ENCODE data around the gene SORBS2.

SORBS2 gene

DNA sequence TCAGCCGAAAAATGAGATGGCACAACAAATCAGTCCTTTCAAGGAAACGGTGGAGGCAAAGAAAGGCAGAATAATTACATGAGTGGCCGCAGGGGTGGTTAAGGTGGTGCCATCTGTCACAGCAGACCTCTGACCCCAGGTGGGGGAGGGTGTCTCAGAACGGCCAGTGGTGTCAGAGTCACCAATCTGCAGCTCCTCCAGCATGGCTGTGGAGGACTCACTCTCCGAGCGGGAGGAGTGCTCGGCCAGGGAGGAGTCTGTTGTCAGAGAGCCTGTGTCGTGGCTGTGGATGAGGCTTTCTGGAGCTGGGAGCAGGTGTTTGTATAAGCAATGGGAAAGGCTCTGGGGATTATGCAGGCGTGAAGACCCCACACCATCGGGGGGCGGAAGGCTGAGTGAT is 146.3 kb downstream of the SORBS2 start:
- no peak for DNase-seq

DNA sequence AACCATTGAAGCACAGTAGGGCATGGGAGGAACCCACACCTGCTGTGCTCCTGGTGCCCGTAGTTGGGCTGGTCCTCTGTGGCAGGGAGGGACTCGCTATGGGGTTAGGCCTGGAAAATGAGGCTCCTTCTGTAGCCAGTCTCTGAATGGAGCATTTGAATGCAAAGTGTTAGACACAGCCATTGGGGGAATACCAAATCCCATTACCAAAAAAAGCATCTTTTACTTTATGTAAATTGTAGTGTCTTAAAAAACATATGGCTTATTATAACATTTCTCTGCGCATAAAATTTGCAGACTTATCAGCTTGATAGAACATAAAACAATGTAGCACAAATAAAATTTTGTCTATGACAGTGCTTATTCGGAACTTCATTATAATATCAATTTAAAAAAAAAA is 147.5 kb downstream of the SORBS2 start:
- DNase-seq: no peak

DNA sequence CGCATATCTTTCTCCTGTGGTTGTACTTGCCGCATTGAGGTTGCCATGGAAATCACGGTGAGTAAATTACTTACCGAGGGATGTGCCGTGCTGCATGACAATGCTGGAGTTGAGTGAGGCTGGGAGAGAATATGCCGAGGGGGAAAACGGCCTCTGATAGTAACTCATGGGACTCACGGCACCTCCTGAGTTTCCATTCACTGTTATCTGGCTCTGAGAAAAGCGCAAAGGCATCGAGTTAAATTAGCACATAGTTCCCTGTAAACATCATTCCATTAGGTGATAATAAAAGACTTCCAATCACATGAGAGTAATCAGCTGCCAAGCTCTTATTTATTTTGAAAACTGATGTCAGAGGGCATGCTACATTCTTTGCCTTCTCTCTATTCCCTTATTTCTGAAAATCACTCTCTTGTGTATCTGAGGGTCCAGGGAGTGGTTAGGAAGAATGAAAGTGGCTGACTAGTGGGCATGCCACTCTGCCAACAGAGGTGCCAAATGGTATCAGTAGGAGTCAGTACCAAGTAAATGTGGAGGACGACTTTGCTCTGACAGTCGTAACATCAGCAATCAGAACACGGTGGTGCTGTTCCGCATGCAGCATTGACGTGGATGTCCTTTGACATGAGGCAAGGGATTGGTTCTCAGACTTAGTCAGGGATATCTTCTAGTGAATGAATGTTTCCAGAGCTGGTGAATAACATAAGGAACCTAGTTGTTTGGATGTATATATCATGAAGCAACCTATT is 149.8 kb downstream of the SORBS2 start:
- no peak for DNase-seq

DNA sequence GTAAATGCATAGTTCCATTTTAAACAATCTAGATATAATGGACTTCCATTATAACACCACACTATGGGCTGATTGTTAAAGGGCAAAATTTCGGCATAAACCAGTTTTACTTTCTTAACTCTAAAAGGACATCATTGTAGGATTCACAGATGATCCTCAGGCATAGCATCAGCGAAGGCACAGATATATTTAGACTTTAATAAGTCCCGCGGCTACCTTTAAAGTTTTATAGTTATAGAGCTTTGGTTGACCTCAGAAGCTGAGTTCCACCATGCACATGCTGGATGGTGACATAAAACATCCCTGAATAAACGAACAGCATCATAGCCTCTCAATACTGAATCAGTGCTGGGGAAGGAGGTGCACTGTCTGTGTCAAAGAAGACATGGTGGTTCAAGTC is 151.7 kb downstream of the SORBS2 start:
- DNase-seq: no peak

DNA sequence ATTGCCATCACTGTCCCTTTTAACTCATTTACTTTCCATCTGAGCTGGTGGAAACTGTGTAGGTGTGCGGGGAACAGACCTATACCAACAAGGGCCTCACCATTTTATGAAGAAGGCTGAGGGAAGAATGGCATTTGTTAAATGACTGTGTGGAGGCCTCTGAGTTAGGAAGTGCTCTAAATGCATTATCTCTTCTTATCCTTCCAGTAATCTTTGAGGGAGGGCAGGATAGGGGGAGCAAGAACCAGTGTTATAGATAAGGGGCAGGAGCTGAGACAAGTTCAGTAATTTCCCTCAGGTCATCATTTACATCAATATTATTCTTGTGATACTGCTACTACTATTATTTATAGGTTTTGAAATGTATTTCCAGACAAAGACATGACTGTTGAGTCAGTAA is 154.3 kb downstream of the SORBS2 start:
- DNase-seq: no peak

DNA sequence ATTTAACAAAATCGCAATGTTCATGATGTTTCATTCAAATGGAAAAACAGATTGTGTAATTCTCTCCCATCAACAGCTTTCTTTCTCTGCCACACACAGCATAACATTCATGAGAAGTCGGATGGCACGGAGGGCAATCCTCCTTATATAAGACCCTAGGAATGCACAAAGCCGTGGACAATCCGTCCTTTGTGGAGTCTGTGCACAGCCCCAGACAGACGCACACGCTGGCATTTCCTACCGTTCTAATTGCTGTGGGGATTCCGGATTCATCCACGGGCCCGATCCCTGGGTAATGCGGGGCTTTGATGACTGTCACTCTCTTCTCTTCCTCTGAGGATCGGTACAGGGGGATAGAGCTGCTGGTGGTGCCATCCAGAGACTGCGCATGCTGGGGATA is 154.8 kb downstream of the SORBS2 start:
- DNase-seq: no peak

DNA sequence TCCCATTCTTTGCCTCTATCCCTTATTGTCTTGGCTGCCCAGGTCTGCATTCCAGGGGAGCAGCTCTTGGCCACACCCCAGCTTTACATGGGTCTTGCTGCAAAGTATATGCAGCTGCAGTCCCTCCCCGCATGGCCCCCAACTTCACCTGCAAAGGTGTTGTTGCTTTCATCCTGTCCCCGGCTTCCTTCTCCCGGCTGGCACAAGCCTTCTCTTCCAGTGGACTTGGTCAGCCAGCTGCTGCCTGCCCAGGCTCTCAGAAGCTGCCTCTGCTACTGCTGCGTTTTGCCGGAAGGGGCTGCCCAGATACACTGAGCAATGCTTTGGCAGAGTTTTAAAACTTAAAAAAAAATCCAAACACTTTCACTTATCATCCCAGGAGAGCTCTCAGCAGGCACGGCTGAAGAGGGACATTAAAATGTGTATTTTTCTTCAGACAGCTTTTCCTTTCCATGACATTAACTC is 155.5 kb downstream of the SORBS2 start:
- no peak for DNase-seq

DNA sequence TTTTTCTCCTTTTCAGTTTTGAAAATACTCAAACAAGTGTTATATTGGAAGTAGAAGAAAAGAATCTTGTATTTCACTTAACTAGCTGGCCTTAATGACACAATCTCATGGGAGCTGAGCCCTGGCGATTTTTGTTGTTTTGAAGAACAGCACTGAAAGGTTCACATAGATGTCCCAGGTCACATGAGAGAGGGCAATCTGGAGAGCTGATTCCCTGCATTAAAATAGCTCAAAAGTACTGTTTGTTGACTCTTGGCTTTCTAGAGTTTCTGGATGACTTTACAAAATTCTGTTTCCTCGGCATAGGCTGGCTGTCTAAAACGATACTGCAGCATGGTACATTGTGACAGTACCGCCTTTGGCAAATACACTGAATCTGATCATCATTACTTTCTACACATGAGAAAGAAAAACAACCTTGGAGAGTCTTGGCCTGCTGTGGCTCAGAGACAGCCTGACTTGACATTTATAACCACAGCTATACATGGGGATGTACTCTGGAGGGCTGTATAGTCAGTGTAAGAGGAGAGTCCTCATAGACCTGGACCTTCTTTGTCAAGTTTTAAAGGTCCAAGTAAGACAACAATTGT is 156.9 kb downstream of the SORBS2 start:
- no peak for DNase-seq

DNA sequence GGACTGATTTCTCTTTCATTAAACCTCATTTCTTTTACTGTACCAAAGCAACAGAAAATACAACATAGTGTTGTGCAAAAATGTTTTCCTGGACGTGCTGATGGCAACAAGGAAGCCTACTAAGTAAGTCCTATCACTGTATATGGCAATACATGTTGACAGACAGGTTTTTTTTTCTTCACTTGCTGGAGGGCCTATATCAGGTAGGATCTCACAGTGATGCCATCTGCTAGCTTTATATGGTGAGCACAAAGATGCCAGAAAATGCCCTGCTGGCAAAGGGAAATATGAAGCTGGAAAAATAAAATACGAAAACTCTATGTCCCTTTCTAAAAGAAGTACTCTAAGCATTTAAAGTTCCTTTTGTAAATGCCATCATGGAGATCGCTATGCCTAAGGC is 157.7 kb downstream of the SORBS2 start:
- no peak for DNase-seq

DNA sequence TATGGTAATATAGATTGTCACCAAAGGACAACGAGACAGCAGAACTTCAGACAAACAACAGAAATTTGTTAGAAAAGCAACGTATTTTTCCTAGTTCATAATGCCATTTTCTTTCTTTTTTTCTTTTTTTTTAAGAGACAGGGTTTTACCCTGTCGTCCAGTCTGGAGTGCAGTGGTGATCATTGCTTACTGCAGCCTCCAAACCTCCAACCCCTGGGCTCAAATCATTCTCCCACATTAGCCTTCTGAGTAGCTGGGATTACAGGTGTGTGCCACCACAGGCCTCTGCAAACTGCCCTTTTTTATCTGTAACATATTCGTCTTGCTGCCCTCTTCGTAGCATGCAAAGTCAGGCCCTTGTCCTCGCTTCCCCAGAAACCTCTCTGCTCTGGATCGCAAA is 160.1 kb downstream of the SORBS2 start:
- DNase-seq: no peak

DNA sequence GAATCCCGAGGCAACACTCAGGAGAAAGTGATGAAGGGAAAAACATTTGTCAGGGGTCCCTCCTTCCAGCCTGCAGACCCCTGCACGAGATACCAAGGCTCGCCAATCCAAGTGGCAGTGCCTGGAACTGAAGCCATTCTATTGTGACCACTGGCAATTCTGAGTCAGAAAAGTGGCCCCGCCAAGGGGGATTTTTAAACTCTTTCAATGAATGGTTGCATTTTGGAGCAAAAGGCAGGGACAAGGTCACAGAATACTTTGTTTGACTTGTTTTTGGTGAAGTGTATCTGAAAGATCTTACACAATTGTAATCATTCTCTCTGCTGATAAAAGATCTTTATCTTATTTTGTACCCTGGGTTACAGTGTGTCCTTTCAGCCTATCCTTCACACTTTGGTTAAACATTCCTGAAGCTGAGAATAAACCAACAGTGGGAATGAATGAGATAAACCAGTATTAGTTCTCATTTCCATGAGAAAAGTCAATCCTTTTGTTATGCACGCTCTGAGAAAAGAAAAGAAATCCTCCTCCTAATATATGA is 160.8 kb downstream of the SORBS2 start:
- DNase-seq: no peak

DNA sequence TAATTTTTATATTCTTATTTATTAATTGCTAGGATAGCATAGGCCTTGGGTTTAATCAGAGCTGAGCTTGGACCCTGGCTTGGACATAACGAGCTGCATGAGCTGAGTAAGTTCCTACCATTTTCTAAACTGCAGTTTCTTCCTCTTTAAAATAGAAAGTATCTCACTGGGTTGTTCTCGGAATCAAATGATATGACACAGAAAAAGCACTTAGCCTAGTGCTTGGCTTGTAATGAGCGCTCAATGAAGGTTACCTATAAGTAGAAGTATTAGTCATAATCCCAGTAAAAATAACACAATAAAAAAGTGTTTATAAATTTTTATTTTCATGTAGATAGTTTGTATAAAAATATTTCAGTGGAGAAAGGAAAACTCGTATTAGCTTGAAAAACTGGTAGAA is 163.4 kb downstream of the SORBS2 start:
- no peak for DNase-seq

DNA sequence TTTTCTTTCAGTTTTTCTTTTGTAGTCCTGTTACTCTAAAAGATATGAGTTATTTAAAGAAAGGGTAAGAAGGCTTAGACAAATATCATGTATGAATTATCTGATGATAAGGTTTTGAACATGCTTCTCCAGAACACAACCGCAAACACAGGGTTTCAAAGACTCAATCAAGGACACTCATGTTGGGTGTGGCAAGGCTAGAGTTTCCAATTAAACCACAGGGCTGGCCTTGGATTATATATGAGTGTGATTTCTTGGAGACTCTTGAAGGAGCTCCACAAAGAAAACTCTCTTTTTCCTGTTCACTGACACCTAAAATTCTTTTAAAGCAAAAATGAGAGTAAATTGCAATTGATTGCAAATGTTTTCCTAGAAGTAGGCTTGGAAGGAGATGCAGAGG is 166.6 kb downstream of the SORBS2 start:
- no peak for DNase-seq

DNA sequence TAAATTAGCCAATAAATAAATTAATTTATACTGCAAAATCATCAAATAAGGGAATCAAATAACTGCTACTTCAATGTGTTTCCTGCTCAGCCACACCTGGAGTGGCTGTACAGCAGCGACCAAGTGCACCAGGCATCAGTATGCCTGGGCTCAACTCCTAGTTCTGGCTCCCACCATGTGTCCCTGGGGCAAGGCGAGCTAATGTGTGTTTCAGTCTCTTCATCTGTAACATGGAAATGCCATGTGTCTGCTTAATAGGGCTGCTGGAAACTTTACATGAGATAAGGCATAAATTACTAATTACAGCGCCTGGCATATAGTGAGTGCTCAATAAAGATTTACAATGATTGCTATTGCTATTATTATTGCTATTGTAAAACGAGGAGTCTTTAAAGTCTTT is 167.6 kb downstream of the SORBS2 start:
- no peak for DNase-seq

DNA sequence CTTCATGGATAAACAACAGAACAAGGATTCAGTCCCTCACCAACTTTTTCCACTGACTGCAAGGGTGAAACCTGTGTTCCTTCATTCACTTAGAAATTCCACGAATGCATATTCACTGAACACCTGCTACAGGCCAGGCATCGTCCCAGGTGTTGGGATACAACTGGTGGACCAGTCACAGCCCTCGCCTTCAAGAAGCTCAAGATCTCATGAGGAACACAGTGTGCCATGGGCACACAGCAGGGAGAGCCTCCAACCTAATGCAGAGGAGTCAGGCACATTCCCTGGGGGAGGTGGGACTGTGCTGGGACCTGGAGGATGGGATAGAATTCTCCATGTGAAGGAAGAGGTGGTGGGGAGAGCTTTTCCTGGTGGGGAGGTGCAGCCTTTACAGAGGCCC is 169.1 kb downstream of the SORBS2 start:
- DNase-seq: no peak

DNA sequence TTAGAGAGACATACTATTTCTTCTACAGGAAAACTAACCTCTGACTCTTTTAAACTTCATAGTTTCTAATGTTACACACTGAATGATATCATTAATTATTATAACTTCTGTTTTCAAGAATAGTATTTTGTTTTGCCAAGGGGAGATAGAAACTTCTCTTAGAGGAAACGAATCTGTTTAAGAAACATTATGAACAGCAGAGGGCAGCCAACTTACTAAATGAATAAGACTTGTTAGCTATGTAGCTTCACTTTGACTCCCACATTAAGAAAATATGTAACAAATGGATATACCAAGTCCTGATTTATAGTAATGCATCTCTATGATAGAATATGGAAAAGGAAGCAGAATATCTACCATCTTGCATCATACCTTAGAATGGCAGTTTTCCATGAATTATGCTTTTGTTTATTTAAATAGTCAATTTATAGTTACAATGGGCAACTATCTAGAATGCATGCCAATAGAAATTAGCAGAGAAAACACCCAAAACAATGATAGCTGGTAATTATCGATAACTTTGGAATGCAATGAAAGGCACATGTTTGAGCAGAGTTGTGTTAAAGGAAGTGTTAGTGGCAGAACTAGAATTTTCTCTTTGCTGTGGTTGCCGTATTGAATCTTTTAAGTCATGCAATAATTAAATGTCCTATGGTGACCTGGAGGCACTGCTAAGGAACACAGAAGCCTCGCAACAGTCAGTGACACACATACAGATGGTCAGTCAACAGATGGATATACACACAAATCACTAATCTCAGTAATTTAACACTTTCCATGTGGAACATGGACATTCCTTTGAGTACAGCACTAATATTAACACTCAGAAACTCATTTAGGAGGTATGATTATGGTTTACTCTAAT is 171.0 kb downstream of the SORBS2 start:
- DNase-seq: no peak

DNA sequence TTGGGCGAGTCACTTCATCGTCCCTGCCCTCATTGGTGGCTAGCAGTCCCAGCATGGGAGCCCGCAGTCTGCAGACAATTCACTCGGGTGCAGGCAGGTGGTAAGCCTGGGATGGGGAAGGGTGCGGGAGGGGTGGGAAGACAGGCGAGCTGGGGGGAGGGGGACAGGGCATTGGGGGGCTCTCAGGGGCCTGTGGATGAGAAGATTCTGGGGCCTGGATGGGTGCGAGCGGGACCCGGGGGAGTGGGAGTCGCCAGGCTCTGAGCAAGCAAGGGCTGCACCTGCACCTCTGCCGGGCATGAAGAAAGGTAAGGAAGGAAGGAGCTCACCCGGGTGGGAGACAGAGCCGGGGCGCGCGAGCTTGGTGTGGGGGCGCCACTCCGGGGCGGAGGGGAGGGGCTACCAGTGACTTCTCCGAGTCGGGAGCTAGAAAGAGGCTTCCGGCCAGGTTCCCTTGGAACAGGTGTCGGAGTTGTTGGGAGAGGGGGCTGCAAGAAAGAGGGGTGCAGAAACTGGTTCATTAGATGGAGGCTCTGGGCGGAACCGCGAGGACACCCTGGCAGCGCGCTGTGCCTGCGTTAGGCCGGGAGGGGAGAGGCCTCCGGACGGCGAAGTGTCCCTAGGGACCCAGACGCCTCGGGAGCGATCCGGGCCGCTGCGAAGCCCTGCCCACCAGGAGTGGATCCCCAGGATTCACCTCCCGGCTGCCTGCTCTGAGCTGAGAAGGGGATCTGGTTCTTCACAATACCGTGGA is 173.3 kb downstream of the SORBS2 start:
- DNase-seq: no peak

DNA sequence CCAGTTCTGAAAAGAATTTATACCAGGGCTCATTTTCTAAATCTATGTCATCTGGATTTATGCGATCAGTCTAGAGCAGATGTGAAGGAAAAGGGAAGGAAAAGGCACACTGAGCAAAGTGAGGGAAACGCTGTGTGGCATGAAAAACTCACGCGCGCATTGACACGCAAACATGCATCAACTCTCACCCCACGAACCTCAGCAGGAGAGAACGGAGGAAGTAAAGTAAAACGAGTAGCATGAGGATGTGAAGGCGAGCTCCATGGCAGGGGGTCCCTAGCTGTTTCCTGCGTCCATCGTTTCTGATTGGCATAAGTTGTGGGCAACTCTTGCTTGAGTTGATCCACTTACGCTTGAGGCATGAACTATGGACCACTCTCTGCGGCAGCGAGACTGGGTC is 173.9 kb downstream of the SORBS2 start:
- DNase-seq: no peak

DNA sequence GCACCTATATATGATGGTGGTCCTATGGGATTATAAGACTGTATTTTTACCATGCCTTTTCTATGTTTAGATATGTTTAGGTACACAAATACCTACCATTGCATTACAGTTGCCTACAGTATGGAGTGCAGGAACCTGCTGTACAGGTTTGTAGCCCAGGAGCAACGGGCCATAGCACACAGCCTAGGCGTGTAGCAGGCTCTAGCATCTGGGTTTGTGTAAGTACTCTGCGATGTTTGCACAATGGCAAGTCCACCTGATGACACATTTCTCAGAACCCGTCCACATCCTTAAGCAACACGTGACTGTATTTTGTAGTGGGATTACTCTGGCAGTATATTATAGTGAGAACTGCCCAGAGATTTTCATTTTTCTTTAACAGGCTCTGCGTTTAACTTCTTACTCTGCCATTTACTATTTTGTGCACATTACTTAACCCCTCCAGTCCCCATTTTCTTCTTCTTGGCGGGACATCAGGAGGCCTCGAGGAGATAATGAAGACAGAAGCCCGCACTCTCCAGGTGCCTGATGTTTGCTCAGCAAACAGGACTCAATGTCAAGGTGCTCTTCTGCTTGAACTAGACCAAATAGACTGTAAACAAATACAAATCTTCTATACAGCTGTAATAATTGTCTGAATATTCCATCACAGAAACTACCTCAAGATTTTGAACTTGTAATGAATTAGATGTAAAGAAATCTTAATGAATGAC is 174.7 kb downstream of the SORBS2 start:
- no peak for DNase-seq

DNA sequence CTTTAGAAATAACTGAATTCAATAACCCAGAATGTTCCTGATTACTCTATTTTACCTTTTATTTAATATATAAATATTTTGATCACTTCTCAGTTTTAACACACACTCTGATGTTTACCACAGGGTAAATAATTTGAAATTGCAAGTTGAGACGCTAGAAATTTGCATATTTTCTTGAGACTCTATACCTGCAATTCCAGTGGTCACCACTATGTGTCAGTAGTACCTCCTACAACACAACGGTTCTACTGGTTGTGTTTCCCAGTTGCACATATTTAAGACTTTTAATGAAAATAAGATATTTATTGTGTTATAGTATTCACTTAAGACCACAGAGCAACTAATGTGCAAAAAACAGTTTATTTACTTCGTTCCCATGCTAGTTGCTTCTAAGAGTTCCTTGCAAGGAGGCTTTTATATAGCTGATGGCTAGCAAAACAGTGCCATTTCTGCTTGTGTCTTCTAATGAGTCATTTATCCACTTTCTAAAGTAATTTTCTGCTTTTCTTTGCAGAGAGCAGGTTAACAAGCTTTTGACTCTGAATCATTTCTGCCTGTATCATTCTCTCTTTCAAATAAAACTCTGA is 177.8 kb downstream of the SORBS2 start:
- no peak for DNase-seq

DNA sequence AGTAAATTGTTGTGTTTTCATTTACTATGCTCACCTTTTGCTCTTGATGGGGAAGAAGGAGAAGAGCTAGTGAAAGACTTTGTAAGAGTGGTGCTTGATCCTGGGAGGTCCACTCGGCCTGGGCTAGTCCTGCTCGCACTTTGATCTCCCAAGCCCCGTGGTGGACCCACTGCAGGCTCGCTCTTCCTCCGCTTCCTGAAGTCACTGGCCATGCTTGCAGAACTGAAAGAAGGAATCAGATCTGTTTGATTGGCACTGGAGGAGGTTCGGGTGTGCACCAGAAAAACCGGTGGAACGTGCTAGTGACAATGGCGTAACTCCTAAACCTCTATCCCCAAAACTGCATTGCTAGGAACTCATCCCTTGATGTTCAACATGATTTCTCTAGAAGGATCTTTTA is 185.2 kb downstream of the SORBS2 start:
- no peak for DNase-seq

DNA sequence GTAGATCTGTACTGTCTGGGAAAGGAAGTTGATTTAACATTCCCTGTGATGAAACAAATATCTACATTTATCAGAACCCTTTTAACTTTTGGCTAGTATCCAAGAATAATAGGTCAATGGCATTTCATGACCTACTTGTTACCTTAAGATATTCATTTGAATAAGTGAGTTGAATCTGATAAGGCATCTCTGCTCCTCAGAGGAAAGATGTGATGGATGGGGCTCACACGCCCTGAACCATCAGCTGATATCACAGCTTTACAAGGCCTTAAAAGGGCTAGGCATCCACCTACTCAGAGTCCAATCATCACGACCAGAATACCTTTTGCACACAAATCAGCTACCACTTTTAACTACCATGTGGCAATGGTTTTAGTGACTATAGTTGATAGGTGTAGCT is 186.5 kb downstream of the SORBS2 start:
- DNase-seq: no peak

Data from effector CD8-positive, alpha-beta T cell (primary cell).